Measurements from ENCODE around the gene CHD5.

Gene CHD5

DNA sequence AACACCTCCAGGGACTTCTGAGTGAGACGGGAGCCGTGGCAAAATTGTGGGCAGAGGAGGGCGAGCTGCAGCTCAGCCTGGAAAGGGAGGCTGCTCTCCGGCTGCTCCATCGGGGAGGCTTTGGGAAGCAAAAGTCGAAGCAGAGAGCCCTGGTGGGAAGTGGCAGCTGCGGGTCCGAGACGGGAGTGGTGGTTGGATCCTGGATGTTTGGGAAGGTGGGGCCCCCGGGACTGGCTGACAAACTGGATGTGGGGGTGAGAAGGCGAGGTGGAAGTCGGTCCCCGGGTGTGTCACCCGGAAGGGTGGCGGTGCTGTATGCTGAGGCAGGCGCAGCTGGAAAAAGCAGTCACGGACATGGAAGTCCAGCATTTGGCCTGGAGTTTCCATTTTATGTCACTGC is 82.3 kb downstream of the CHD5 start:
- H3K9ac ChIP-seq (ENCODE audit: insufficient read length): no peak overlapping the region
- no peak overlapping the region for H3K4me3 ChIP-seq
- H3K36me3 ChIP-seq (ENCODE audit: insufficient read depth, low read length): no peaks in the 10 kb centered on the region

DNA sequence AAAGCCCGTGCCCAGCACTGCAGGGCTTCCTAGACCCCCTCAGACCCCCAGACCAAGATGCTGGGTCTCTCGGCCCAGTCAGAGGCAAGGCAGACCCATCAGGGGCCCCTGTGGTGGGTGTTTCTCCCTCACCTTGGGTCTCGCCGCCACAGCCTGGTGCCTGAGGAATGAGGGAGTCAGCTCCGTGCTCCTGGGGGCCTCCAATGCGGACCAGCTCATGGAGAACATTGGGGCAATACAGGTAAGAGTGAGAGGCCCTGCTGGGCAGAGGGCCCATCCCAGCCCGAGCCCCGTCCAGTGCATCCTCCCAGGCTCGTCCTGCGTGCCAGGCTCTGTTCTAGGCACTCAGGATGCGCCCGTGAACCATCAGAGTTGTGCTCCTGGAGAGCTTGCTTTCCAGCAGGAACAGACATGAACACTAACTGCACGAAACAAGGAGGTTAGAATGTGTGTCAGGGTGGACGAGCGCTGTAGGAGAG is 83.0 kb downstream of the CHD5 start:
- Histone ChIP-seq H3K4me3 (no peak overlapping the region), H3K9me3 (ENCODE audit: low read depth, low read length) (no peaks in the 10 kb centered on the region), H3K36me3 (ENCODE audit: insufficient read depth, low read length) (no peaks in the 10 kb centered on the region), H3K27ac (no peak overlapping the region), H3K9ac (ENCODE audit: insufficient read length) (no peak overlapping the region)
- no peak for DNase-seq (ENCODE audit: low read depth, low spot score)
- no peak for TF ChIP-seq EZH2 (IDR thresholded peaks at IDR 0.05)
- TF ChIP-seq FOXP2 (optimal IDR thresholded peaks at IDR 0.05; ENCODE audit: control extremely low read depth, extremely low read length, insufficient read depth): no peak
- TF ChIP-seq POLR2AphosphoS5 (IDR thresholded peaks at IDR 0.05; ENCODE audit: borderline replicate concordance, low read depth, low read length): no peak

More for the DNA sequence above, 82.3 kb downstream of the CHD5 start:
- Histone ChIP-seq H3K27ac (no peak overlapping the region), H3K9me3 (ENCODE audit: low read depth, low read length) (no peaks in the 10 kb centered on the region)
- TF ChIP-seq POLR2AphosphoS5 (IDR thresholded peaks at IDR 0.05; ENCODE audit: borderline replicate concordance, low read depth, low read length): no peak
- no peak for TF ChIP-seq FOXP2 (optimal IDR thresholded peaks at IDR 0.05; ENCODE audit: control extremely low read depth, extremely low read length, insufficient read depth)
- TF ChIP-seq EZH2 (IDR thresholded peaks at IDR 0.05): no peak
- DNase-seq (ENCODE audit: low read depth, low spot score): no peak

DNA sequence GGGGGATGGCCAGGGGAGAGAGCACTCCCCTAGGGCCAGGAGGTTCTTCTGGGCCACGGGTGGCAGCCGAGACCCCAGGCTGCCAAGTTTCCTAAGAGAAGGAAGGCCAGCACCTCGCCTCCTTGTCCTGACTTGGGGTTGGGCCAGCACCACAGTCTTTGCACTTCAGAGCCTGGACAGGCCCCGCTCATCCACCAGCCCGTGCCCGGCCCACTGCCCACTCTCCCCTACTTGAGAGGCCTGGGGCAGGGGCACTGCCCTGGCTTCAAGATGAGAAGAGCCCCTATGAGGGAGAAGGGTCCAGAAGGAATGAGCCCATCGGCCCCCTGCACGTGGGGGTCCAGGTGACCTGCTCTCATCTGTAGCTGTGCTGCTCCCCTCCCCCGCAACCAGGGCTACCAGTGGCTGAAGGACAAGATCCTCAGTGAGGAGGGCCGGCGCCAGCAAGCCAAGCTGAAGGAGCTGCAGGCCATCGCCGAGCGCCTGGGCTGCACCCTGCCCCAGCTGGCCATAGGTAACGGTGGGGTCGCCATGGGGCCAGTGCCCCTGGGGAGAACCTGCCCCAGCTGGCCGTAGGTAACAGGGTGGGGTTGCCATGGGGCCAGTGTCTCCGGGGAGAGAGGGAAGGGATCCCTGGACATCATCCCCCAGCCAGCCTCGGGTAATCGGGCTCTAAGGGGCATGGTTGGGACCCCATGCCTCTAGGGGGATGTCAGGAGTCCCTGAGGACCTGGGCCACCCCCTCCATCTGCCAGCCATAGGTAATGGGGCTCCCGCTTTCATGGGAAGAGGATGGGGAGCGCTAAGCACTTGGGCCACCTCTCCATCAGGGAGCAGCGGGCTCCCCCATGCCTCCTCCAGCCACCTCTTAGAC is 83.6 kb downstream of the CHD5 start:
- H3K9me3 ChIP-seq (ENCODE audit: low read depth, low read length): no peaks in the 10 kb centered on the region
- no peak for TF ChIP-seq POLR2AphosphoS5 (IDR thresholded peaks at IDR 0.05; ENCODE audit: borderline replicate concordance, low read depth, low read length)
- no peak for TF ChIP-seq FOXP2 (optimal IDR thresholded peaks at IDR 0.05; ENCODE audit: control extremely low read depth, extremely low read length, insufficient read depth)
- no peak for TF ChIP-seq EZH2 (IDR thresholded peaks at IDR 0.05)
- H3K36me3 ChIP-seq (ENCODE audit: insufficient read depth, low read length): no peaks in the 10 kb centered on the region
- no peak overlapping the region for H3K4me3 ChIP-seq
- no peak overlapping the region for H3K9ac ChIP-seq (ENCODE audit: insufficient read length)
- DNase-seq (ENCODE audit: low read depth, low spot score): no peak
- no peak overlapping the region for H3K27ac ChIP-seq

DNA sequence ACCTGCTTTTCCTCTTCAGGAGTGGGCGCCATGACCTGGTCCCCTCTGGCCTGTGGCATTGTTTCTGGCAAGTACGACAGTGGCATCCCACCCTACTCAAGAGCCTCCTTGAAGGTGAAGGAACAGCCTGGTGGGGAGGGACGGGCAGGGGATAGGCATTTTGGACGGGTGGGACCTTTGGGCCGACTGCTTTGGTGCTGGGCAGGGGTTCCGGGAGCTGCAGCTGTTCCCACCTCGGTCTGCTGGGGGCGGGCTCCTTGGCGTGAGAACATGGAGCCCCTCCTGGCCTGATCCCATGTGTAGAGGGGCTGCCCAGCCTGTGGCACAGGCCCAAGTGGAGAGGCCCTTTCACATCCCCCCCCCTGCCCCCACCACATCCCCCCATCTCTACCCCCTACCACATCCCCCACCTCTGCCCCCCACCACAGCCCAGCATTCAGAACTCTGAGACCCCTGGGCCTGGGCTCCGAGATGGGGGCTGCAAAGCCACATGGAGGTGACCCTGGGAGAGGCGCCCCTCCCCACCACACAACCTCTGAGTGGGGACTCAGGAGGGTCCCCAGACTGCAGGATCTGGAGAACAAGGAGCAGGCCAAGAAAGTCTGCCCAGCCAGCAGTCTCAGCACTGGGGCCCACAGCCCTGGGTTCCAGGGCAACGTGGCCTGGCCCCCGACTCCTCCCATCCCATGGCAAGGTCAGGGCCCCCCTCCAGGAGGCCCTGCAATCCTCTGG is 84.4 kb downstream of the CHD5 start:
- Histone ChIP-seq H3K9me3 (ENCODE audit: low read depth, low read length) (no peaks in the 10 kb centered on the region), H3K4me3 (no peak overlapping the region), H3K9ac (ENCODE audit: insufficient read length) (no peak overlapping the region), H3K27ac (no peak overlapping the region), H3K36me3 (ENCODE audit: insufficient read depth, low read length) (no peaks in the 10 kb centered on the region)
- DNase-seq (ENCODE audit: low read depth, low spot score): no peak
- TF ChIP-seq FOXP2 (optimal IDR thresholded peaks at IDR 0.05; ENCODE audit: control extremely low read depth, extremely low read length, insufficient read depth): no peak
- no peak for TF ChIP-seq EZH2 (IDR thresholded peaks at IDR 0.05)
- TF ChIP-seq POLR2AphosphoS5 (IDR thresholded peaks at IDR 0.05; ENCODE audit: borderline replicate concordance, low read depth, low read length): no peak

DNA sequence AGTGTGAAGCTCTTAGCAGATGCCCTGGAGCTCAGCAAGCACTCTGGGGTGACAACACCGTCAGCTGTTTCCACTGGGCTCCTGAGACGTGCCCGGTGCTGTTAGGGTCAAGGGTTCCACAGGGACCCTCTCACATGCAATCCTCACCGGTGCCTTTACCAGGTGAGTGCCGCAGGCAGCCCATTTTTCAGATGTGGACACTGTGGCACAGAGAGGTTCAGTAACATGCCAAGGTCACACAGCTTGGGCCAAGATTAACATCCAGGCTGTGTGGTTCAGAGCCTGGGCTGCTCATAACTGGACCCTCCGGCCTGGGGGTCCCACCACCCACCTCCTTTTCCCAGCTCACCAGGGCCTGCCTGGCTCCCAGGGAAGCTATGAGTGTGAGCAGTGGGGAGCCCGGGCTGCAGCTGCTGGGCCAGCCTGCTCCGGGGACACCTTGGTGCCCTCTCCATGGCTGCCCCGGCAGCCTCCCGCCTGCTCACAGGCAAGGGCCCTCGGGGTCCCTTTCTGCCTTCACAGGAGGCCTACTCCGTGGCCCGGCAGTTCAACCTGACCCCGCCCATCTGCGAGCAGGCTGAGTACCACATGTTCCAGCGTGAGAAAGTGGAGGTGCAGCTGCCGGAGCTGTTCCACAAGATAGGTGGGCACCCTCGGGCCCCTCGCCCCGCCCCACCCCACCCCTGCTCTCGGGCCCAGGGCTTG is 85.2 kb downstream of the CHD5 start:
- Histone ChIP-seq H3K36me3 (ENCODE audit: insufficient read depth, low read length) (no peaks in the 10 kb centered on the region), H3K27ac (no peak overlapping the region), H3K4me3 (no peak overlapping the region), H3K9ac (ENCODE audit: insufficient read length) (no peak overlapping the region), H3K9me3 (ENCODE audit: low read depth, low read length) (no peaks in the 10 kb centered on the region)
- TF ChIP-seq POLR2AphosphoS5 (IDR thresholded peaks at IDR 0.05; ENCODE audit: borderline replicate concordance, low read depth, low read length) (no peak), FOXP2 (optimal IDR thresholded peaks at IDR 0.05; ENCODE audit: control extremely low read depth, extremely low read length, insufficient read depth) (no peak), EZH2 (IDR thresholded peaks at IDR 0.05) (no peak)
- DNase-seq (ENCODE audit: low read depth, low spot score): no peak

DNA sequence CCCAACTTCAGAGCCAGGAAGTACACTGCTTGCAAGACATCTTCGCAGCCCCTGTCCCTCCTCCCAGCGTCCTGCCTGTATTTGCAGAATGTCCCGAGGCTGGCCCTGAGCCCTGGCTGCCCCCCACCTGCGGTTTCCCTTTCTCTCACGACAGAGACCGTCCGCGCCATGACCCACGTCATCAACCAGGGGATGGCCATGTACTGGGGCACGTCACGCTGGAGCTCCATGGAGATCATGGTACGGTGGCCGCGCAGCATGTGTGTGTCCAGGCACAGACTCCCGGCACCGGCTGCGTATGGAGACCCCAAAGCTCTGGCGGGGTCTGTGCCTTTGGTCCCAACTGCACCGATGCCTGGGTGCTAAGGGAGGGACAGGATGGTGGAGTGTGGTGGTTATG is 85.9 kb downstream of the CHD5 start:
- Histone ChIP-seq H3K9me3 (ENCODE audit: low read depth, low read length) (no peaks in the 10 kb centered on the region), H3K9ac (ENCODE audit: insufficient read length) (no peak overlapping the region), H3K36me3 (ENCODE audit: insufficient read depth, low read length) (no peaks in the 10 kb centered on the region), H3K4me3 (no peak overlapping the region), H3K27ac (no peak overlapping the region)
- DNase-seq (ENCODE audit: low read depth, low spot score): no peak
- TF ChIP-seq POLR2AphosphoS5 (IDR thresholded peaks at IDR 0.05; ENCODE audit: borderline replicate concordance, low read depth, low read length) (no peak), FOXP2 (optimal IDR thresholded peaks at IDR 0.05; ENCODE audit: control extremely low read depth, extremely low read length, insufficient read depth) (no peak), EZH2 (IDR thresholded peaks at IDR 0.05) (no peak)

DNA sequence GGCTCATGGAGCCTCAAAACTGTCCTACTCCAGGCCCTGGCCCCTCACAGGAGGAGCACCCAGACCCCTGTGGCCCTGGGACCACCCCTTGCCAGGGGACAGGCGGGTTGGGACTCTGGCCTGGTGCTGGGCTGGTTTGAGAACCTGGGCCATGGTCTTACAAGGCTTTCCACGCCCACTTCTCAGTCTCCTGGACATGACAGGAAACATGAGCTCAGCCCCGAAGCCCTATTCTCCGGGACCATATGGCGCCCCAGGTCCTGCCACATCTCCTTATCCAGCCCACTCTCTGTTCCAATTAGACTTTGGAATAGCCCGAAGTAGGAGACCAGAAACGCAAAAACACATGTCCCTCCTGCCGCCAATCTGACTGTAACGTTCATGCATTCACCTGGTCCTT is 86.5 kb downstream of the CHD5 start:
- Histone ChIP-seq H3K27ac (no peak overlapping the region), H3K36me3 (ENCODE audit: insufficient read depth, low read length) (no peaks in the 10 kb centered on the region), H3K4me3 (no peak overlapping the region), H3K9me3 (ENCODE audit: low read depth, low read length) (no peaks in the 10 kb centered on the region), H3K9ac (ENCODE audit: insufficient read length) (no peak overlapping the region)
- no peak for TF ChIP-seq POLR2AphosphoS5 (IDR thresholded peaks at IDR 0.05; ENCODE audit: borderline replicate concordance, low read depth, low read length)
- no peak for DNase-seq (ENCODE audit: low read depth, low spot score)

DNA sequence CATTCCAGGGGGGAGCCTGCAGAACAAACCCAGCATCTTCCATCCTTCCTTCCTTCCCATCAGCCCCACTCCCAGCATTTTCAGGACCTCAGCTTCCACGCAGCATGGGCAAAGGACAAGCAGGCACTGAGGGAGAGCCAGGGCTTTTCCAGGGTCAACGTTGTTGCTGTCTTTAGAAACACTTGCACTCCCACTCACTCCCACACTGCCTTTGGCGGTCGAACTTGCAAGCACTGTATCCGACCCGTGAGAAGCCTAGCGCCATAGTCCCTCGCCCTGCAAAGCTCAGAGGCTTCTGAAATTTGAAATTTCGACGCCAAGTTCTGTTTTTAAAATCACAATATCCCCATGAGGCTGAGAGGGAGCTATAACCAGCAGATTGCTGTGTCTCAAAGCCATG is 87.0 kb downstream of the CHD5 start:
- H3K36me3 ChIP-seq (ENCODE audit: insufficient read depth, low read length): no peaks in the 10 kb centered on the region
- DNase-seq (ENCODE audit: low read depth, low spot score): no peak
- H3K9ac ChIP-seq (ENCODE audit: insufficient read length): no peak overlapping the region
- H3K4me3 ChIP-seq: no peak overlapping the region
- H3K27ac ChIP-seq: no peak overlapping the region
- no peak for TF ChIP-seq FOXP2 (optimal IDR thresholded peaks at IDR 0.05; ENCODE audit: control extremely low read depth, extremely low read length, insufficient read depth)
- no peak for TF ChIP-seq EZH2 (IDR thresholded peaks at IDR 0.05)
- TF ChIP-seq POLR2AphosphoS5 (IDR thresholded peaks at IDR 0.05; ENCODE audit: borderline replicate concordance, low read depth, low read length): no peak
- H3K9me3 ChIP-seq (ENCODE audit: low read depth, low read length): no peaks in the 10 kb centered on the region
